ENCODE data around the gene IKBKE. TPM values are rescaled to one million over a fixed set of nuclear protein-coding genes. Genes with fewer than 3 reads are reported as not detected.

Gene IKBKE
- total RNA-seq, 1 donor from 2014 or later, result 6.3 TPM

DNA sequence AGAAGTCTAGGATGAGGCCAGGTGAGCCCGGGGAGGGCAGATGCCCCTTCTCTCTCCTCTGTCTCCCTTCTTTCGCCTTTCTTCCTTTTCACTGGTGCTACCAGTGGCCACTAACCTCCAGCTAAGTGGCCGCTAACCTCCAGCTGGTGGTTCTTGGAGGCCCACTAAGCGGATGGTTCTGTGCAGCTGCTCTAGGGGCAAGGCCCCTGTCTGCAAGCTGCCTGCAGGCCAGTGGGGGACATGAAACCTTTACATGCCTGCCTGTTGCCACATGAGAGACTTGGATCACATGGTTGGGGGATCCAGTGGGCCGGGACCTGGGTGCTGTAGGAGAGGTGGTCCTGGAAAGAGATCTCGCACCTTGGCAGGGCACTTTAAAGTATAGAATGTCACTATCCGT lies 17.7 kb downstream of the IKBKE start:
- Histone ChIP-seq H3K9me3 (no peaks in the 10 kb centered on the region), H3K4me3 (no peak overlapping the region), H3K4me1 (peaks cover 0 to 5% of the 10 kb centered on the region in 2 donors), H3K27ac (no peak overlapping the region), H3K27me3 (no peaks in the 10 kb centered on the region), H3K36me3 (peaks cover 0 to 2% of the 10 kb centered on the region in 2 donors)
- DNase-seq (ENCODE audit: low spot score in 2 of 2), result no peak
- no peak for TF ChIP-seq CTCF (IDR thresholded peaks at IDR 0.05)
- intact Hi-C loops (cut with DNase I), result no loop called here

DNA sequence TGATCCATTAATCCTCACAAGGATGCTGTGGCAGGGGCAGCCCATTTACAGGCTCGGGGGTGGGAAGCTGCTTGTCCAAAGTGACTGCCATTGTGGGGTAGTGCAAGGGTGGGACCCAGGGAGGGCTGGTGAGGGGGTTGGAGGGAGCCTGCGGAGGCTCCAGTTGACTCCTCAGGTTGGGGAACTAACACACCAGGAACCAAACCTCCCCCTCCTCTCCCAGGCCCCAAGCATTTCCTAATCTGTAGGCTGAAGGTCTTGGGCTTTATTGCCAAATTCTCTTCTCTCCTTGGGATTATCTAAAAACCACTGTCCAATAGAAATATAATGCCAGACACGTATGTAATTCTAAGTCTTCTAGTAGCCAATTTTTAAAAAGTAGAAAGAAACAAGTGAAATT lies 18.2 kb downstream of the IKBKE start:
- Histone ChIP-seq H3K36me3 (peaks cover 0 to 2% of the 10 kb centered on the region in 2 donors), H3K27me3 (no peaks in the 10 kb centered on the region), H3K27ac (no peak overlapping the region), H3K9me3 (no peaks in the 10 kb centered on the region), H3K4me3 (no peak overlapping the region), H3K4me1 (peaks cover 0 to 5% of the 10 kb centered on the region in 2 donors)
- TF ChIP-seq CTCF (IDR thresholded peaks at IDR 0.05), result no peak
- intact Hi-C loops (cut with DNase I), result no loop called here
- DNase-seq (ENCODE audit: low spot score in 2 of 2), result no peak

DNA sequence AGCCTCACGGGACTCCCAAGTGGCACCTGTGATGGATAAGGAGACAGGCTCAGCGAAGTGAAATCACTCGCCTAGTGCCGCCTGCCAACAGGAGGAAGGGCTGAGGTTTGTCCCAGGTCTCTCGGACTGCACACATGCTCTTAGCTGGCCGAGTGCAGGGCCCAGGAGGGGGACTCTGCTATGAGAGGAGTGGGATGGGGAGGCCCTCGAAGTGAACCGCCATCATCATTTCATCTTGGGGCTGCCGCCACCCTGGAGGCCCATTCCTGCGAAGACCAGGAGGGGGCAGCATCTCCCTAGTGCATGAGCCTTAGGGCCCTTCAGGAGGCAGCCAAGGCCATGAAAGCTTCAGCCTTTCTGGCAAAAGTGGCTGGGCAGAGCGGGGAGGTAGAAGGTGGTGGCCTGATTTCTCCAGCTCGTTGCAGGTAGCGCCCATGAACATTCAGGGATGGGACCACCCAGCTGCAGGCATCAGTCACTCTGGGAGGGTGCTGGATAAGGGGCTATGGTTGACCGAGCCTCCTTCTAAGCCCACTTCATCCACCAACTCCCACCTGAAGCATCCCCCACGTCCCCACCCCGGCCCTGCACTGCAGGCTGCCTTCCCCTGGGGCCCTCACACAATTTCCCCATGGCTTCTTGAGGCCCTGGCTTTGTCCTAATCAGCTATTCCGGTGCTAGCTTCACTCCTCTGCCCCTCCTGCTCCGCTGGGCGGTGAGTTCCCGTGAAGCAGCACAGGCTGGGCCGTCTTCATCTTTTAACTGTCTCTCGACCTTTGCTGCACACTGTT lies 19.9 kb downstream of the IKBKE start:
- Histone ChIP-seq H3K27ac (no peak overlapping the region), H3K27me3 (no peaks in the 10 kb centered on the region), H3K36me3 (peaks cover 0 to 2% of the 10 kb centered on the region in 2 donors), H3K4me3 (no peak overlapping the region), H3K4me1 (peaks cover 0 to 7% of the 10 kb centered on the region in 2 donors), H3K9me3 (no peaks in the 10 kb centered on the region)
- TF ChIP-seq CTCF (IDR thresholded peaks at IDR 0.05), result peak; percentile 93 to 98 (median 98)
- intact Hi-C loops (cut with DNase I), result loop anchor here (1.0 kb wide), 2 partner anchors 50 to 93 kb away; no protein-coding TSS in a partner anchor
- peak in 1 of 2 donors; percentile 90 for DNase-seq (ENCODE audit: low spot score in 2 of 2)

DNA sequence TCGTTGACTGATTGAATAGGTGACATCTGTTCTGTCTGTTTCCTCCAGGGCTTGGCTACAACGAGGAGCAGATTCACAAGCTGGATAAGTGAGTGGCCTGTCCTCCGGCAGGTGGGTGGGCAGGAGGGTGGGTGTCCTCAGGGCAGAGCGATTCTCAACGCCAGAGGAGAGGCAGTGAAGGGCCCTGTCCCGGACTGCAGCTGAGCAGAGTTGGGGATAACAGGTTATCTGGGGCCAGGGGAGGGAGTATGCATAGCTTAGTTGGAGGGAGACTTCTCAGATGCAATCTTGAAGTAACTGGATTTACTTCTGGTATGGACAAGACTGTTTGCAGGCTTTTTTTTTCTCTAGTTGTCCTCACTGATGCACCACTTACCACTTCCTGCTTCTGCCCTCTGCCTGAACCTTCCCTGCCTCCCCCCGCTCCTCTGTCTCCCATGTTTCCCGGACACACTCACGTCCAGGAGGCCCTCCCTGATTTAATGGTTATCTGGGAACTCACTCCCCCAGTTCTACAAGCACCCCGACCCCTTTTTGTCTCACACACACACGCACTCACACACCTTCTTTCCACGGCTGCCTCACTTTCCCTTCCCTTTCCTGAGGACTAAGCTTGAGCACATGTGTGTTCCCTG lies 20.6 kb downstream of the IKBKE start:
- no peak overlapping the region for H3K4me3 ChIP-seq
- no peak overlapping the region for H3K27ac ChIP-seq
- no peak for DNase-seq (ENCODE audit: low spot score in 2 of 2)
- no peak for TF ChIP-seq CTCF (IDR thresholded peaks at IDR 0.05)
- no peaks in the 10 kb centered on the region for H3K27me3 ChIP-seq
- peaks cover 0 to 13% of the 10 kb centered on the region in 2 donors for H3K4me1 ChIP-seq
- intact Hi-C loops (cut with DNase I), result loop anchor here (1.0 kb wide), 2 partner anchors 49 to 92 kb away; no protein-coding TSS in a partner anchor
- no peaks in the 10 kb centered on the region for H3K9me3 ChIP-seq
- peaks cover 0 to 2% of the 10 kb centered on the region in 2 donors for H3K36me3 ChIP-seq

DNA sequence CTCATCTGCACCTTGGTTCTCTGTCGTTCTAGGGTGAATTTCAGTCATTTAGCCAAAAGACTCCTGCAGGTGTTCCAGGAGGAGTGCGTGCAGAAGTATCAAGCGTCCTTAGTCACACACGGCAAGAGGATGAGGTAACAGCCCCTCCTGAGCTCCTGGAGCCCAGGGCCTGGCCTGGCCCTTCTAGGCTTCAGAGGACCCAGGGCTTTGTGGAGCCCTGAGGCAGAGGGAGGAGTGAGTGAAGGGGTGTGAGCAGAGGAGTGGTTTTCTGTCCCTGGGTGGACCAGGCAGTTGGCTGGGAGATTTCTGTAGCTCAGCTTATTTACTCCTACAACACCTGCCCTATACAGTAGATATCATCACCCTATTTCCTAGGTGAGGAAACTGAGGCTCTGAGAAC lies 21.3 kb downstream of the IKBKE start:
- Histone ChIP-seq H3K27me3 (no peaks in the 10 kb centered on the region), H3K4me1 (peaks cover 0 to 20% of the 10 kb centered on the region in 2 donors), H3K9me3 (no peaks in the 10 kb centered on the region), H3K27ac (no peak overlapping the region), H3K36me3 (peaks cover 0 to 2% of the 10 kb centered on the region in 2 donors), H3K4me3 (no peak overlapping the region)
- no peak for TF ChIP-seq CTCF (IDR thresholded peaks at IDR 0.05)
- DNase-seq (ENCODE audit: low spot score in 2 of 2), result no peak
- intact Hi-C loops (cut with DNase I), result no loop called here
